ENCODE measurements around the gene RNF7.

Gene RNF7

DNA sequence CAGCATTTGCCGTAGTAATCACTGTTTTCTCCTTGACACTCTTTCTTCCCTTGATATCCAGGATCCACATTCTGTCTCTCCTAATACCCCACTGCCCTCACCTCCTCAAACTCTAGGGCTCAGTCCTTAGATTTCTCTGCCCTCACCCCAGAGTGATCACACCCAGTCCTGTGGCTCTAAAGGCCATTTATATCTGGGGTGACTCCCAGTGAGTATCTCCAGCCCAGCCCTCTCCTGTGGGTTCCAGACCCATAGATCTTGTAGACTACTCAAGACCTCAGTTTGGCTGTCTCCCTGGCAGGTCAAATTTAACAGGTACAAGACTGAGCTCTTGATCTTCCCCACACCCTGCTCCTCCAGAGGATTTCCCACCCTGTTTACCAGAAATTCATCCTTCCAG lies 26.4 kb downstream of the RNF7 start:
- no peaks in the 10 kb centered on the region for H3K9me3 ChIP-seq (ENCODE audit: low read length)

GRCh38 chr3:141764986-141765385 lies 26.9 kb downstream of the RNF7 start:
- H3K36me3 ChIP-seq (ENCODE audit: insufficient read depth, low read length): no peaks in the 10 kb centered on the region

More for the DNA sequence above, 26.4 kb downstream of the RNF7 start:
- no peak overlapping the region for H3K4me3 ChIP-seq (ENCODE audit: low read depth in 1 of 2, low read length in 2 of 2)
- H3K36me3 ChIP-seq (ENCODE audit: insufficient read depth, low read length): no peaks in the 10 kb centered on the region
- no peaks in the 10 kb centered on the region for H3K27me3 ChIP-seq (ENCODE audit: control insufficient read depth in 1 of 2, insufficient read depth in 2 of 2, low read length in 2 of 2)
- H3K9ac ChIP-seq (ENCODE audit: low read length): no peak overlapping the region
- H3K27ac ChIP-seq (ENCODE audit: low read depth, low read length): no peak overlapping the region
- H3K4me1 ChIP-seq (ENCODE audit: insufficient read depth, low read length): no peaks in the 10 kb centered on the region

GRCh38 chr3:141767066-141767465 lies 29.0 kb downstream of the RNF7 start:
- Histone ChIP-seq H3K27me3 (ENCODE audit: control insufficient read depth in 1 of 2, insufficient read depth in 2 of 2, low read length in 2 of 2) (no peaks in the 10 kb centered on the region), H3K4me1 (ENCODE audit: insufficient read depth, low read length) (no peaks in the 10 kb centered on the region), H3K9ac (ENCODE audit: low read length) (no peak overlapping the region)

More at GRCh38 chr3:141764986-141765385, 26.9 kb downstream of the RNF7 start:
- Histone ChIP-seq H3K4me3 (ENCODE audit: low read depth in 1 of 2, low read length in 2 of 2) (no peak overlapping the region), H3K4me1 (ENCODE audit: insufficient read depth, low read length) (no peaks in the 10 kb centered on the region), H3K27ac (ENCODE audit: low read depth, low read length) (no peak overlapping the region), H3K9ac (ENCODE audit: low read length) (no peak overlapping the region), H3K9me3 (ENCODE audit: low read length) (no peaks in the 10 kb centered on the region), H3K27me3 (ENCODE audit: control insufficient read depth in 1 of 2, insufficient read depth in 2 of 2, low read length in 2 of 2) (no peaks in the 10 kb centered on the region)

GRCh38 chr3:141769221-141769894 lies 31.3 kb downstream of the RNF7 start:
- H3K27me3 ChIP-seq (ENCODE audit: control insufficient read depth in 1 of 2, insufficient read depth in 2 of 2, low read length in 2 of 2): no peaks in the 10 kb centered on the region
- no peak overlapping the region for H3K9ac ChIP-seq (ENCODE audit: low read length)
- no peaks in the 10 kb centered on the region for H3K36me3 ChIP-seq (ENCODE audit: insufficient read depth, low read length)
- no peak overlapping the region for H3K27ac ChIP-seq (ENCODE audit: low read depth, low read length)
- no peaks in the 10 kb centered on the region for H3K4me1 ChIP-seq (ENCODE audit: insufficient read depth, low read length)
- H3K4me3 ChIP-seq (ENCODE audit: low read depth in 1 of 2, low read length in 2 of 2): no peak overlapping the region
- H3K9me3 ChIP-seq (ENCODE audit: low read length): no peaks in the 10 kb centered on the region

More at GRCh38 chr3:141767066-141767465, 29.0 kb downstream of the RNF7 start:
- no peaks in the 10 kb centered on the region for H3K9me3 ChIP-seq (ENCODE audit: low read length)
- no peaks in the 10 kb centered on the region for H3K36me3 ChIP-seq (ENCODE audit: insufficient read depth, low read length)
- H3K27ac ChIP-seq (ENCODE audit: low read depth, low read length): no peak overlapping the region
- no peak overlapping the region for H3K4me3 ChIP-seq (ENCODE audit: low read depth in 1 of 2, low read length in 2 of 2)

GRCh38 chr3:141773676-141774075 lies 35.6 kb downstream of the RNF7 start:
- no peaks in the 10 kb centered on the region for H3K27me3 ChIP-seq (ENCODE audit: control insufficient read depth in 1 of 2, insufficient read depth in 2 of 2, low read length in 2 of 2)
- no peak overlapping the region for H3K4me3 ChIP-seq (ENCODE audit: low read depth in 1 of 2, low read length in 2 of 2)
- H3K27ac ChIP-seq (ENCODE audit: low read depth, low read length): no peak overlapping the region
- no peaks in the 10 kb centered on the region for H3K4me1 ChIP-seq (ENCODE audit: insufficient read depth, low read length)
- no peak overlapping the region for H3K9ac ChIP-seq (ENCODE audit: low read length)
- no peaks in the 10 kb centered on the region for H3K36me3 ChIP-seq (ENCODE audit: insufficient read depth, low read length)
- H3K9me3 ChIP-seq (ENCODE audit: low read length): no peaks in the 10 kb centered on the region

- Histone ChIP-seq H3K36me3 (ENCODE audit: insufficient read depth, low read length) (no peaks in the 10 kb centered on the region), H3K27me3 (ENCODE audit: control insufficient read depth in 1 of 2, insufficient read depth in 2 of 2, low read length in 2 of 2) (no peaks in the 10 kb centered on the region), H3K4me3 (ENCODE audit: low read depth in 1 of 2, low read length in 2 of 2) (no peak overlapping the region), H3K27ac (ENCODE audit: low read depth, low read length) (no peak overlapping the region), H3K9me3 (ENCODE audit: low read length) (no peaks in the 10 kb centered on the region), H3K4me1 (ENCODE audit: insufficient read depth, low read length) (no peaks in the 10 kb centered on the region), H3K9ac (ENCODE audit: low read length) (no peak overlapping the region)
Observed at GRCh38 chr3:141776376-141776775, 38.3 kb downstream of the RNF7 start.

DNA sequence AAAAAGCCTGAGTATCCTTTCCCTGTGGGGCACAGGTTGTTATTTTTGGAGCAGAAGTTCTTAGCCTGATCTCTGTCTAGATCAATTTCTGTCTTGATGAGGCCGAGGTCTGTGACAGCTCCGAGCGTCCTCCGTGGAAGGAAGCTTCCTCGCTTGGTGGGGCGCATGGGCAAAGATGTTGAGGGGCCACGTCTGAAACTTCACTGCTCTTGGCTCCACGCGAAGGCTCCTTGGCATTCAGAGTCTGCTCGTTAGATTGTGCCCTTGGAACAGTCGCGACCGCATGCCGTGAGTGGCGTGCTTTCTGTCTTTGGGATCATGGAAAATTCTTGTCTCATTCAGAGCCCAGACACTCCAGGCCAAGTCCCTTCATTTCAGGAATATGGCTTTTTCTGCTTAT lies 38.8 kb downstream of the RNF7 start:
- H3K36me3 ChIP-seq (ENCODE audit: insufficient read depth, low read length): no peaks in the 10 kb centered on the region
- no peak overlapping the region for H3K9ac ChIP-seq (ENCODE audit: low read length)
- no peak overlapping the region for H3K4me3 ChIP-seq (ENCODE audit: low read depth in 1 of 2, low read length in 2 of 2)
- no peaks in the 10 kb centered on the region for H3K9me3 ChIP-seq (ENCODE audit: low read length)
- no peaks in the 10 kb centered on the region for H3K4me1 ChIP-seq (ENCODE audit: insufficient read depth, low read length)
- no peak overlapping the region for H3K27ac ChIP-seq (ENCODE audit: low read depth, low read length)
- H3K27me3 ChIP-seq (ENCODE audit: control insufficient read depth in 1 of 2, insufficient read depth in 2 of 2, low read length in 2 of 2): no peaks in the 10 kb centered on the region

GRCh38 chr3:141777957-141778813 lies 40.1 kb downstream of the RNF7 start:
- no peaks in the 10 kb centered on the region for H3K4me1 ChIP-seq (ENCODE audit: insufficient read depth, low read length)
- H3K9me3 ChIP-seq (ENCODE audit: low read length): no peaks in the 10 kb centered on the region

GRCh38 chr3:141779667-141780066 lies 41.6 kb downstream of the RNF7 start:
- Histone ChIP-seq H3K36me3 (ENCODE audit: insufficient read depth, low read length) (no peaks in the 10 kb centered on the region), H3K27ac (ENCODE audit: low read depth, low read length) (no peak overlapping the region), H3K27me3 (ENCODE audit: control insufficient read depth in 1 of 2, insufficient read depth in 2 of 2, low read length in 2 of 2) (no peaks in the 10 kb centered on the region), H3K9me3 (ENCODE audit: low read length) (no peaks in the 10 kb centered on the region), H3K4me1 (ENCODE audit: insufficient read depth, low read length) (no peaks in the 10 kb centered on the region), H3K4me3 (ENCODE audit: low read depth in 1 of 2, low read length in 2 of 2) (no peak overlapping the region), H3K9ac (ENCODE audit: low read length) (no peak overlapping the region)

More at GRCh38 chr3:141777957-141778813, 40.1 kb downstream of the RNF7 start:
- H3K27ac ChIP-seq (ENCODE audit: low read depth, low read length): no peak overlapping the region
- H3K27me3 ChIP-seq (ENCODE audit: control insufficient read depth in 1 of 2, insufficient read depth in 2 of 2, low read length in 2 of 2): no peaks in the 10 kb centered on the region
- no peak overlapping the region for H3K9ac ChIP-seq (ENCODE audit: low read length)
- H3K36me3 ChIP-seq (ENCODE audit: insufficient read depth, low read length): no peaks in the 10 kb centered on the region
- no peak overlapping the region for H3K4me3 ChIP-seq (ENCODE audit: low read depth in 1 of 2, low read length in 2 of 2)

DNA sequence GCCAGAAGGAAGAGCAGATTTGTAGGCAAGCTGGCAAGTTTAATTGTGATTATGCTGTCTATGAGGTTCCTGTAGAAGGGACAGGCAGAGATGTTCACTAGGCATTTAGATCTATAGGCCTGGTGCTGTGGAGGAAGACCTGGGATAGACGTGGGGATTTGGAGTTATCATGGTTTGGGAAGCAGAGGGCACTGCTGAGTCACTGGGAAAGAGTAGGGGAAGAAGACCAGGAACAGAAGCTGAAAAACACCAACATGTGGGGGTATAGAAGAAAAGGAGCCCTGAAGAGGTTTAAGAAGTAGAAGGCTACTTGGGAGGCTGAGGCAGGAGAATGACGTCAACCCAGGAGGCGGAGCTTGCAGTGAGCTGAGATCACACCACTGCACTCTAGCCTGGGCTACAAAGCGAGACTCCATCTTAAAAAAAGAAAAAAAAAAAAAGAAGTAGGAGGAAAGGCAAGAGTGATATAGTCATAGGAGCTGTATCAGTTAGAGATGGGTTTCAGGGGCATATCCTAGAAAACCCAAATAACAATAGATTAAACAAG lies 44.4 kb downstream of the RNF7 start:
- Histone ChIP-seq H3K27me3 (ENCODE audit: control insufficient read depth in 1 of 2, insufficient read depth in 2 of 2, low read length in 2 of 2) (no peaks in the 10 kb centered on the region), H3K9ac (ENCODE audit: low read length) (no peak overlapping the region), H3K36me3 (ENCODE audit: insufficient read depth, low read length) (no peaks in the 10 kb centered on the region), H3K4me1 (ENCODE audit: insufficient read depth, low read length) (no peaks in the 10 kb centered on the region), H3K27ac (ENCODE audit: low read depth, low read length) (no peak overlapping the region), H3K4me3 (ENCODE audit: low read depth in 1 of 2, low read length in 2 of 2) (no peak overlapping the region), H3K9me3 (ENCODE audit: low read length) (no peaks in the 10 kb centered on the region)

GRCh38 chr3:141783632-141784031 lies 45.5 kb downstream of the RNF7 start:
- H3K27ac ChIP-seq (ENCODE audit: low read depth, low read length): no peak overlapping the region
- H3K4me1 ChIP-seq (ENCODE audit: insufficient read depth, low read length): no peaks in the 10 kb centered on the region
- H3K9me3 ChIP-seq (ENCODE audit: low read length): no peaks in the 10 kb centered on the region
- no peak overlapping the region for H3K4me3 ChIP-seq (ENCODE audit: low read depth in 1 of 2, low read length in 2 of 2)
- no peaks in the 10 kb centered on the region for H3K36me3 ChIP-seq (ENCODE audit: insufficient read depth, low read length)
- no peaks in the 10 kb centered on the region for H3K27me3 ChIP-seq (ENCODE audit: control insufficient read depth in 1 of 2, insufficient read depth in 2 of 2, low read length in 2 of 2)
- no peak overlapping the region for H3K9ac ChIP-seq (ENCODE audit: low read length)
